Smooth muscle cell of trachea (primary cell): ENCODE results near the gene ACAD10. TPM values are rescaled to one million over a fixed set of nuclear protein-coding genes. Genes with fewer than 3 reads are reported as not detected.

Source experiments
- total RNA-seq: library from RNA; depleted of rRNA; stranded (reverse); fragments of >200 nt; gene quantifications from 2 replicates; pipeline ENCODE4 v1.2.1, GENCODE V29; 2014

Gene ACAD10
- total RNA-seq = 30.4 and 35.2 TPM in 2 replicates

GRCh38 chr12:111685811-111686573 lies at the start of gene ACAD10, which contains the start of gene BRAP:
Gene ACAD10, plus strand, starts transcription at chr12:111686053. Its CDS starts 6,657 bp downstream, at chr12:111692710.
Gene BRAP, minus strand, starts transcription at chr12:111685956. Its CDS starts 164 bp downstream, at chr12:111685792.

GRCh38 chr12:111766608-111767361 lies 80.9 kb downstream of the ACAD10 start, which contains the start of gene ALDH2:
Gene ALDH2, plus strand, starts transcription at chr12:111766933. Its CDS starts 50 bp downstream, at chr12:111766983.

Other genes starting within 250 kb of the ACAD10 start
- gene ATXN2, start 86.7 kb upstream of the ACAD10 start, total RNA-seq = 29.3 and 42.8 TPM in 2 replicates
- 19.5 and 20.5 TPM in 2 replicates for gene BRAP, start 97 bp upstream of the ACAD10 start, total RNA-seq
- gene ALDH2, start 80.9 kb downstream of the ACAD10 start, total RNA-seq = 20.7 and 57.9 TPM in 2 replicates
- gene MAPKAPK5, start 156.2 kb downstream of the ACAD10 start, total RNA-seq = 26.5 and 42.5 TPM in 2 replicates